ENCODE results near the gene PC. TPM values are rescaled to one million over a fixed set of nuclear protein-coding genes. Genes with fewer than 3 reads are reported as not detected.

Gene PC
- total and polyA plus RNA-seq, 2 experiments from 2014 or later, result 47.4 to 78.1 TPM

GRCh38 chr11:66918741-66919140 is 39.4 kb downstream of the PC start:
- Histone ChIP-seq H3K4me1 (ENCODE audit: insufficient read depth) (no peaks in the 10 kb centered on the region), H3K27ac (no peak overlapping the region), H3K79me2 (no peaks in the 10 kb centered on the region), H3K36me3 (replicated peaks; ENCODE audit: insufficient read depth, low read depth) (no peaks in the 10 kb centered on the region), H3K4me2 (no peak overlapping the region), H3K27me3 (no peaks in the 10 kb centered on the region), H3K4me3 (no peak overlapping the region), H2AFZ (no peak overlapping the region), H3K9me3 (ENCODE audit: low read depth) (no peaks in the 10 kb centered on the region), H4K20me1 (ENCODE audit: insufficient read depth, poor library complexity, severe bottlenecking) (no peaks in the 10 kb centered on the region), H3K9me2 (replicated peaks; ENCODE audit: insufficient read depth) (no peaks in the 10 kb centered on the region)
- TF ChIP-seq EZH2phosphoT487 (IDR thresholded peaks at IDR 0.05; ENCODE audit: low read depth, severe bottlenecking, unreplicated experiment) (no peak), CTCF (IDR thresholded peaks at IDR 0.05; ENCODE audit: poor library complexity) (no peak), EZH2 (IDR thresholded peaks at IDR 0.05; ENCODE audit: borderline replicate concordance) (no peak)
- DNase-seq (ENCODE audit: low spot score), result no peak
- 75% methylated on average over 3 of the region's 3 CpGs for whole genome bisulfite sequencing (ENCODE audit: low lambda C conversion rate, missing lambda C conversion rate)

GRCh38 chr11:66915866-66916265 is 42.3 kb downstream of the PC start:
- Histone ChIP-seq H3K9me2 (replicated peaks; ENCODE audit: insufficient read depth) (no peaks in the 10 kb centered on the region), H4K20me1 (ENCODE audit: insufficient read depth, poor library complexity, severe bottlenecking) (no peaks in the 10 kb centered on the region), H3K27me3 (no peaks in the 10 kb centered on the region), H3K9me3 (ENCODE audit: low read depth) (no peaks in the 10 kb centered on the region), H3K27ac (no peak overlapping the region), H2AFZ (no peak overlapping the region), H3K4me1 (ENCODE audit: insufficient read depth) (no peaks in the 10 kb centered on the region), H3K36me3 (replicated peaks; ENCODE audit: insufficient read depth, low read depth) (no peaks in the 10 kb centered on the region), H3K4me2 (no peak overlapping the region), H3K79me2 (no peaks in the 10 kb centered on the region), H3K4me3 (no peak overlapping the region)
- WGBS (ENCODE audit: low lambda C conversion rate, missing lambda C conversion rate), result 84% methylated on average over 7 of the region's 7 CpGs
- no peak for DNase-seq (ENCODE audit: low spot score)
- no peak for TF ChIP-seq EZH2phosphoT487 (IDR thresholded peaks at IDR 0.05; ENCODE audit: low read depth, severe bottlenecking, unreplicated experiment)

GRCh38 chr11:66915046-66915832 is 42.9 kb downstream of the PC start:
- TF ChIP-seq EZH2phosphoT487 (IDR thresholded peaks at IDR 0.05; ENCODE audit: low read depth, severe bottlenecking, unreplicated experiment), result no peak
- TF ChIP-seq CTCF (IDR thresholded peaks at IDR 0.05; ENCODE audit: poor library complexity), result no peak
- no peak for TF ChIP-seq EZH2 (IDR thresholded peaks at IDR 0.05; ENCODE audit: borderline replicate concordance)
- no peak overlapping the region for H3K27ac ChIP-seq
- no peaks in the 10 kb centered on the region for H4K20me1 ChIP-seq (ENCODE audit: insufficient read depth, poor library complexity, severe bottlenecking)
- H3K4me1 ChIP-seq (ENCODE audit: insufficient read depth), result no peaks in the 10 kb centered on the region
- no peaks in the 10 kb centered on the region for H3K9me2 ChIP-seq (replicated peaks; ENCODE audit: insufficient read depth)
- no peaks in the 10 kb centered on the region for H3K27me3 ChIP-seq
- no peaks in the 10 kb centered on the region for H3K9me3 ChIP-seq (ENCODE audit: low read depth)
- no peak overlapping the region for H2AFZ ChIP-seq
- no peaks in the 10 kb centered on the region for H3K79me2 ChIP-seq
- H3K4me3 ChIP-seq, result no peak overlapping the region
- DNase-seq (ENCODE audit: low spot score), result no peak
- no peak overlapping the region for H3K4me2 ChIP-seq
- 89% methylated on average over 14 of the region's 14 CpGs for WGBS (ENCODE audit: low lambda C conversion rate, missing lambda C conversion rate)
- H3K36me3 ChIP-seq (replicated peaks; ENCODE audit: insufficient read depth, low read depth), result no peaks in the 10 kb centered on the region

- Histone ChIP-seq H3K79me2 (no peaks in the 10 kb centered on the region), H3K9me3 (ENCODE audit: low read depth) (no peaks in the 10 kb centered on the region), H3K27me3 (no peaks in the 10 kb centered on the region), H3K9me2 (replicated peaks; ENCODE audit: insufficient read depth) (no peaks in the 10 kb centered on the region), H4K20me1 (ENCODE audit: insufficient read depth, poor library complexity, severe bottlenecking) (no peaks in the 10 kb centered on the region), H3K27ac (no peak overlapping the region), H2AFZ (no peak overlapping the region), H3K36me3 (replicated peaks; ENCODE audit: insufficient read depth, low read depth) (no peaks in the 10 kb centered on the region), H3K4me2 (no peak overlapping the region), H3K4me1 (ENCODE audit: insufficient read depth) (no peaks in the 10 kb centered on the region), H3K4me3 (no peak overlapping the region)
- WGBS (ENCODE audit: low lambda C conversion rate, missing lambda C conversion rate), result 75% methylated on average over 5 of the region's 5 CpGs
- DNase-seq (ENCODE audit: low spot score), result no peak
- TF ChIP-seq EZH2 (IDR thresholded peaks at IDR 0.05; ENCODE audit: borderline replicate concordance) (no peak), CTCF (IDR thresholded peaks at IDR 0.05; ENCODE audit: poor library complexity) (no peak), EZH2phosphoT487 (IDR thresholded peaks at IDR 0.05; ENCODE audit: low read depth, severe bottlenecking, unreplicated experiment) (no peak)
These were observed 43.7 kb downstream of the PC start for GRCh38 chr11:66914505-66914904.

All from hepatocyte (in vitro differentiated cells).